ENCODE data around the gene ZNF678. TPM values are rescaled to one million over a fixed set of nuclear protein-coding genes. Genes with fewer than 3 reads are reported as not detected.

ZNF678 gene
- total and polyA plus RNA-seq, 3 experiments from 2014 or later, result 4.0 to 8.5 (median 8.2) TPM

DNA sequence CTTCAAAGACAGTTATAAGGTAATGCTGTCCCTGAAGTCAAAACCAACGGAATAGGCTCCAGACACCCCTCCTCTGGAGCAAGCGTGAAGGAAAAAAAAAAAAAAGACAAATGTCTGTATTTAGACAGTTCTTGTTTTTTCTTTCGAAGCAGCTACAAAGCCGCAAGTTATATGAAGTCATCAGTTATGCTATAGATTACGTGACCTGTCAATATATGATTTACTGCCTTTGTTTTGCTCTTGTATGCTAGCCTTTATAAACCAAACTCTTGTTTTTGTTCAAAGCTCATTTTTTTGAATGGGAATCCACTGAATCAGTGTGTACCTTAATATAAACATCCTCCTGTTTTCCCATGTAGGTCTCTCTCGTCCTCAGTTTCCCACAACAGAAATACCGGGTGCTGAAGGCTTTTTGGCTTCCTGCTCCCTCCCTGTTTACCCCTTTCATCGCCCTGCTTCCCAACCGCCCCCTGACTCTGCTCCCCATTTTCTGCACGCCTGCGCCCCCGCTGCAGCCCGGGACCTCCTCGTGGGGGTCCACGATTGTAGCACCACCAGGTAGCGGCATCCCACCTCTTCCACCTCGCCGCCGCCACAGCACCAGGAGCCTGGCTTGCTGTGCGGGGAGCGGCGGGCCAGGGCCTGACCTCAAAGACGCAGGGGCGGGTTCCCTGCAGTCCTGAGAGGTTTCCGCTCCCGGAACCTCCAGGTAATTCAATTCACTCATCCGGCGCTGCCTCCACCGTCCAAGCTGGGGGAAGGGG is 5.2 kb upstream of the ZNF678 start:
- Histone ChIP-seq H3K4me3 (ENCODE audit: low read length) (no peak overlapping the region), H3K27me3 (ENCODE audit: insufficient read depth, low read length, poor library complexity, severe bottlenecking) (no peaks in the 10 kb centered on the region), H3K4me1 (ENCODE audit: insufficient read depth, low read length) (no peaks in the 10 kb centered on the region), H3K36me3 (ENCODE audit: insufficient read depth, low read length) (no peaks in the 10 kb centered on the region), H3K9me3 (ENCODE audit: low read length) (no peaks in the 10 kb centered on the region), H3K27ac (ENCODE audit: low read depth, low read length) (no peak overlapping the region)
- Mint-ChIP-seq H3K27me3 (peaks cover 35 to 57% of the 10 kb centered on the region in 2 donors), H3K27ac (no peak overlapping the region), H3K36me3 (peaks cover 0 to 19% (median 0%) of the 10 kb centered on the region in 3 donors), H3K9me3 (no peaks in the 10 kb centered on the region), H3K4me1 (peaks cover 3 to 12% (median 10%) of the 10 kb centered on the region in 3 donors), H3K4me3 (no peak overlapping the region)
- ChIA-PET CTCF (interaction anchor here (0.8 to 0.9 kb wide), 2 partner anchors 14 to 15 kb away, joined by 3 read pairs; no protein-coding TSS in a partner anchor), POLR2A (no interaction called here)
- DNase-seq, result no peak

DNA sequence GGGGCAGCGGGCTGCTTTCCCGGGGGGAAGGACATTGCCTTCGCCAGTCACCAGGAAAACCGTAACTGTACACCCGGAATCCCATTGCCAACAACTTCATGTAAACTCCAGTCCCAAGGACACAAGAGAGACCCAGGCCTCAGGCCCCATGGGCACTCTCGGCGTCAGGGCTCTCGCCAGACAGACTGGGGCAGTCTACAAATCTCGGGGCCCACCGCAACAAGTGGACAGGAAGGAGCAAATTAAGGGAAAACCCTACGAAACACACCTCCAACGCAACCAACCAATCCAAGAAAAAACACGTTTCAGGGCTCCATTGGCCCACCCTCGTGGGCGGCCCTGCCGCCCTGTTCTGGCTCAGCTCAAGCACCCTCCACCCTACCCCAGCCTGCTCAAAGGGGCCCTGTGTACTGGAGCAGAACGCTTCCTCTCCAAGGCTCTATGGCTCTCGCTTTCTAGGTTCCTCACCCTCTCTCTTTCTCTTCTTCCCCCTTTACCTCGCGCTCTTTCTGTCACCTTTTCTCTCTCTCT is 4.6 kb upstream of the ZNF678 start:
- Mint-ChIP-seq H3K27ac (peak overlapping the region in 2 of 8 donors; percentile 1 to 12), H3K9me3 (no peaks in the 10 kb centered on the region), H3K36me3 (peaks cover 0 to 12% (median 4%) of the 10 kb centered on the region in 3 donors), H3K4me3 (no peak overlapping the region), H3K4me1 (peaks cover 7 to 15% (median 13%) of the 10 kb centered on the region in 3 donors), H3K27me3 (peaks cover 35 to 51% of the 10 kb centered on the region in 2 donors)
- CTCF ChIA-PET, result interaction anchor here (0.9 kb wide), 1 partner anchor 16 kb away, joined by 3 read pairs; no protein-coding TSS in a partner anchor
- no peaks in the 10 kb centered on the region for H3K4me1 ChIP-seq (ENCODE audit: insufficient read depth, low read length)
- H3K27me3 ChIP-seq (ENCODE audit: insufficient read depth, low read length, poor library complexity, severe bottlenecking), result no peaks in the 10 kb centered on the region
- DNase-seq, result no peak
- no peak overlapping the region for H3K4me3 ChIP-seq (ENCODE audit: low read length)
- POLR2A ChIA-PET, result no interaction called here
- H3K36me3 ChIP-seq (ENCODE audit: insufficient read depth, low read length), result no peaks in the 10 kb centered on the region
- no peak overlapping the region for H3K27ac ChIP-seq (ENCODE audit: low read depth, low read length)
- H3K9me3 ChIP-seq (ENCODE audit: low read length), result no peaks in the 10 kb centered on the region

DNA sequence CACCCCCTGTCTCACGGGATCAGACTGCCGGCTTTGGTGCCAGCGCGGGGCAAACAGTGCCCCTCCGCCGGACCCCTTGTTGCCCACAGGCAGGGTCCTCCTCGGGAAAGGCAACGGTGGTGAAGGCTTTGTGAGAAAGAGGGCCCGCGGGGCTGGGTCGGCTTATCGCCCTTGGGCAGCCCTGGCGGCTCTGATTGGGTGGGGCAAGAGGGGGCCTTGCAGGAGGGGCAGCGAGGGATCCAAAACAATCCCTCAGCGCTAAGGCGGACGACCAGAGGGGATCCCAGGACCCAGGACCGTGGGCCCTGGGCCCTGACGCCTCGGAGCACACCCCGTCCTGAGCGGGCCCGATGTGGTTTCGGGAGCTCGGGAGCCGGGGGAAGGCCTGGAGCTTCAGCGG is 3.9 kb upstream of the ZNF678 start:
- H3K27ac Mint-ChIP-seq, result no peak overlapping the region
- Histone ChIP-seq H3K4me1 (ENCODE audit: insufficient read depth, low read length) (peaks cover 6% of the 10 kb centered on the region), H3K27me3 (ENCODE audit: insufficient read depth, low read length, poor library complexity, severe bottlenecking) (no peaks in the 10 kb centered on the region), H3K27ac (ENCODE audit: low read depth, low read length) (no peak overlapping the region), H3K4me3 (ENCODE audit: low read length) (no peak overlapping the region), H3K9me3 (ENCODE audit: low read length) (no peaks in the 10 kb centered on the region), H3K36me3 (ENCODE audit: insufficient read depth, low read length) (no peaks in the 10 kb centered on the region)
- no peaks in the 10 kb centered on the region for H3K9me3 Mint-ChIP-seq
- no peak overlapping the region for H3K4me3 Mint-ChIP-seq
- POLR2A ChIA-PET, result no interaction called here
- peaks cover 31 to 44% of the 10 kb centered on the region in 2 donors for H3K27me3 Mint-ChIP-seq
- peaks cover 14 to 22% (median 21%) of the 10 kb centered on the region in 3 donors for H3K4me1 Mint-ChIP-seq
- CTCF ChIA-PET, result interaction anchor here (1.4 kb wide), 1 partner anchor 24 kb away, joined by 3 read pairs; no protein-coding TSS in a partner anchor
- peaks cover 0 to 9% (median 5%) of the 10 kb centered on the region in 3 donors for H3K36me3 Mint-ChIP-seq
- peak in 1 of 5 donors; percentile 43 for DNase-seq

DNA sequence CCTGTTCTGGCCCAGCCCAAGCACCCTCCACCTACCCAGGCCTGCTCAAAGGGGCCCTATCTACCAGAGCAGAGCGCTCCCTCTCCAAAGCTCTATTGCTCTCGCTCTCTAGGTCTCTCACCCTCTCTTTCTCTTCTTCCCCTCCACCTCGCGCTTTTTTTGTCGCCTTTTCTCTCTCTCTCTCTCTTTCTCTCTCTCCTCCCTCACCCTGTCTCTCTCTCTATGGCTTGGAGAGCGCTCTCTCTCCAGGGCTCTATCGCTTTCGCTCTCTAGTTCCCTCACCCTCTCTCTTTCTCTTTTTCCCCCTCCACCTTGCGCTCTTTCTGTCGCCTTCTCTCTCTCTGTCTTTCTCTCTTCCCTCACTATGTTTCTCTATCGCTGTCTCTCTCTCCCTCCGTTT is 3.4 kb upstream of the ZNF678 start:
- peak in 1 of 5 donors; percentile 33 for DNase-seq
- Mint-ChIP-seq H3K27me3 (peaks cover 30 to 40% of the 10 kb centered on the region in 2 donors), H3K4me3 (peak overlapping the region in 4 of 7 donors; percentile 17 to 57 (median 47)), H3K9me3 (no peaks in the 10 kb centered on the region), H3K27ac (peak overlapping the region in 2 of 8 donors; percentile 34 to 52), H3K4me1 (peaks cover 15 to 26% (median 22%) of the 10 kb centered on the region in 3 donors), H3K36me3 (peaks cover 0 to 9% (median 5%) of the 10 kb centered on the region in 3 donors)
- H3K9me3 ChIP-seq (ENCODE audit: low read length), result no peaks in the 10 kb centered on the region
- H3K27me3 ChIP-seq (ENCODE audit: insufficient read depth, low read length, poor library complexity, severe bottlenecking), result no peaks in the 10 kb centered on the region
- H3K27ac ChIP-seq (ENCODE audit: low read depth, low read length), result no peak overlapping the region
- ChIA-PET POLR2A (no interaction called here), CTCF (interaction anchor here (1.4 kb wide), 1 partner anchor 24 kb away, joined by 3 read pairs; no protein-coding TSS in a partner anchor)
- H3K36me3 ChIP-seq (ENCODE audit: insufficient read depth, low read length), result no peaks in the 10 kb centered on the region
- H3K4me1 ChIP-seq (ENCODE audit: insufficient read depth, low read length), result peaks cover 8% of the 10 kb centered on the region
- H3K4me3 ChIP-seq (ENCODE audit: low read length), result no peak overlapping the region

DNA sequence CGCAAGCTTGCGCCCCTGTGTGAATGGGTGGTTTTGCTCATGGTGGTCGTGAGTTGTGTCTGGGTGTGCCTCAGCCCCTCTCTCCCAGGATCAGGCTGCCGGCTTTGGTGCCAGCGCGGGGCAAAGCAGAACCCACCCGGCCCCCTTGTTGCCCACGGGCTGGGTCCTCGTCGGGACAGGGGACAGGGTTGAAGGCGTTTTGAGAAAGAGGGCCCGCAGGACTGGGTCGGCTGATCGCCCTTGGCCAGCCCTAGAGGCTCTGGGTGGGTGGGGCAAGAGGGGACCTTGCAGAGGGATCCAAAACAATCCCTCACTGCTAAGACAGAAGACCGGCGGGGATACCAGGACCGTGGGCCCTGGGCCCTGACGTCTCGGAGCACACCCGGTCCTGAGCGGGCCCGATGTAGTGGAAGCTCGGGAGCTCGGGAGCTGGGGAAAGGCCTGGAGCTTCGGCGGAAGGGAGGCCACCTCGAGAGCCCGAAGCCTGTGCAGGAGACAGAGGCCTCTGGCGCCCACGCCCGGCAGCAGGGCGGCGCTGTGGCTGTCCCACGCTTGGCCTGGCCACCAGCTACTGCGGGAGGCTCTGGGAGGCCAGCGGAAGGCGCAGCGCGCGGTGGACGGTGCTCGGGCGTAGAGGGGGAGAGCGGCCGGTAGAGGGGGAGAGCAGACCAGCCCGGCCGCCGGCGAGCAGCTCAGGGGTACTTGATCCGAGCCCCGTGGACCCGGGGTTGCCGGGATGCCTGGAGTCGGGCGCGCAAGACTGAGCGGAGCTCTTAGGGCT is 2.8 kb upstream of the ZNF678 start:
- Mint-ChIP-seq H3K4me1 (peaks cover 15 to 26% (median 22%) of the 10 kb centered on the region in 3 donors), H3K27ac (peak overlapping the region in 2 of 8 donors; percentile 34 to 52), H3K36me3 (peaks cover 0 to 9% (median 5%) of the 10 kb centered on the region in 3 donors), H3K4me3 (peak overlapping the region in 2 of 7 donors; percentile 41 to 57), H3K27me3 (peaks cover 30 to 40% of the 10 kb centered on the region in 2 donors), H3K9me3 (no peaks in the 10 kb centered on the region)
- Histone ChIP-seq H3K4me3 (ENCODE audit: low read length) (no peak overlapping the region), H3K4me1 (ENCODE audit: insufficient read depth, low read length) (peaks cover 8% of the 10 kb centered on the region), H3K27me3 (ENCODE audit: insufficient read depth, low read length, poor library complexity, severe bottlenecking) (no peaks in the 10 kb centered on the region), H3K36me3 (ENCODE audit: insufficient read depth, low read length) (no peaks in the 10 kb centered on the region), H3K9me3 (ENCODE audit: low read length) (no peaks in the 10 kb centered on the region), H3K27ac (ENCODE audit: low read depth, low read length) (no peak overlapping the region)
- ChIA-PET POLR2A (no interaction called here), CTCF (interaction anchor here (1.0 to 1.4 kb wide), 4 partner anchors 12 to 393 kb away, joined by 3 to 4 read pairs (median 3); no protein-coding TSS in a partner anchor)
- peak in 1 of 5 donors; percentile 44 for DNase-seq

DNA sequence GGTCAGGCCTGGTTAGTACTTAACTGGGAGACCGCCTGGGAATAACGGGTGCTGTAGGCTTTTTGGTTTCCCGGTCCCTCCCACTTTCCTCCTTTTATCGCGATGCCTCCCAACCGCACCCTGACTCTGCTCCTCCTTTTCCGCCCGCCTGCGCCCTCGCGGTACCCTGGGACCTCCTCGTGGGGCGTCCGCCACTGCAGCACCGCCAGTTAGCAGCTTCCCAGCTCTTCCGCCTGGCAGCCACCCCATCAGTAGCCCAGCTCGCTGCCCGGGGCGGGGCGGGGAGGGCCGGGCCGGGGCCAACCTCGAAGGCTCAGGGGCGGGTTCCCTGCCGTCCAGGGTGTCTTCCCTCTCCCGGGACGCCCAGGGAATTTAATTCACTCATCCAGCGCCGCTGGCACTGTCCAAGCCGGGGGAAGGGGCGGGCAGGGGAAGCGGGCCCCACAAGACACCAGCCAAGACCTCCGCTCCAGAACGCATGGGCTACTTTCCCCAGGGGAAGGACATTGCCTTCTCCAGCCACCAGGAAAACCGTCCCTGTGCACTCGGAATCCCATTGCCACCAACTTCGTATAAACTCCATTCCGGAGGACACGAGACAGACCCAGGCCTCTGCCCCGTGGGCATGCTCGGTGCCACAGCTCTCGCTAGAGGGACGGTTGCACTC is 2.0 kb upstream of the ZNF678 start:
- DNase-seq, result peak in 1 of 5 donors; percentile 36
- Mint-ChIP-seq H3K36me3 (peaks cover 0 to 11% (median 5%) of the 10 kb centered on the region in 3 donors), H3K27me3 (peaks cover 26 to 40% of the 10 kb centered on the region in 2 donors), H3K4me3 (peak overlapping the region in 1 of 7 donors; percentile 69), H3K27ac (peak overlapping the region in 2 of 8 donors; percentile 72 to 97), H3K4me1 (peaks cover 20 to 30% (median 26%) of the 10 kb centered on the region in 3 donors), H3K9me3 (no peaks in the 10 kb centered on the region)
- Histone ChIP-seq H3K27ac (ENCODE audit: low read depth, low read length) (no peak overlapping the region), H3K4me1 (ENCODE audit: insufficient read depth, low read length) (peaks cover 8% of the 10 kb centered on the region), H3K4me3 (ENCODE audit: low read length) (no peak overlapping the region), H3K36me3 (ENCODE audit: insufficient read depth, low read length) (no peaks in the 10 kb centered on the region), H3K27me3 (ENCODE audit: insufficient read depth, low read length, poor library complexity, severe bottlenecking) (no peaks in the 10 kb centered on the region), H3K9me3 (ENCODE audit: low read length) (no peaks in the 10 kb centered on the region)
- POLR2A ChIA-PET, result no interaction called here
- CTCF ChIA-PET, result interaction anchor here (1.0 to 1.3 kb wide), 3 partner anchors 13 to 392 kb away, joined by 3 to 4 read pairs (median 3); no protein-coding TSS in a partner anchor

DNA sequence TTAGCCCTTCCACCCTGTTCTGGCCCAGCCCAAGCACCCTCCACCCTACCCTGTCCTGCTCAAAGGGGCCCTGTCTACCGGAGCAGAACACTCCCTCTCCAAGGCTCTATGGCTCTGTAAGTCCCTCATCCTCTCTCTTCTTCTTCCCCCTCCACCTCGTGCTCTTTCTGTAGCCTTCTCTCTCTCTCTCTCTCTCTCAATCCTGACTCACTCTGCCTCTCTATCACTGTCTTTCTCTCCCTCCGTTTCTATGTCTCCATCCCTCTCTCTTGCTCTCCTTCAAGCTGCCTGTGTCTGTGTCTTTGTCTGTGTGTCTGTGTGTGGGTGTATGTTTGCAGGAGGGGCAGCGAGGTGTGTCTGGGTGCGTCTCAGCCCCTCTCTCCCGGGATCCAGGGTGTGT is 1.3 kb upstream of the ZNF678 start:
- Histone ChIP-seq H3K9me3 (ENCODE audit: low read length) (no peaks in the 10 kb centered on the region), H3K36me3 (ENCODE audit: insufficient read depth, low read length) (no peaks in the 10 kb centered on the region), H3K4me1 (ENCODE audit: insufficient read depth, low read length) (peaks cover 8% of the 10 kb centered on the region), H3K4me3 (ENCODE audit: low read length) (no peak overlapping the region), H3K27me3 (ENCODE audit: insufficient read depth, low read length, poor library complexity, severe bottlenecking) (no peaks in the 10 kb centered on the region), H3K27ac (ENCODE audit: low read depth, low read length) (no peak overlapping the region)
- CTCF ChIA-PET, result interaction anchor here (2.5 kb wide), 1 partner anchor 19 kb away, joined by 18 read pairs; no protein-coding TSS in a partner anchor
- POLR2A ChIA-PET, result no interaction called here
- no peaks in the 10 kb centered on the region for H3K9me3 Mint-ChIP-seq
- H3K36me3 Mint-ChIP-seq, result peaks cover 0 to 11% (median 5%) of the 10 kb centered on the region in 3 donors
- peak in 1 of 5 donors; percentile 42 for DNase-seq
- H3K4me1 Mint-ChIP-seq, result peaks cover 26 to 36% (median 30%) of the 10 kb centered on the region in 3 donors
- peak overlapping the region in 5 of 7 donors; percentile 7 to 96 (median 51) for H3K4me3 Mint-ChIP-seq
- peaks cover 26 to 39% of the 10 kb centered on the region in 2 donors for H3K27me3 Mint-ChIP-seq
- peak overlapping the region in 7 of 8 donors; percentile 26 to 98 (median 61) for H3K27ac Mint-ChIP-seq

Data from CD8-positive, alpha-beta memory T cell (primary cell).